ENCODE data around the gene PREX1.

DNA sequence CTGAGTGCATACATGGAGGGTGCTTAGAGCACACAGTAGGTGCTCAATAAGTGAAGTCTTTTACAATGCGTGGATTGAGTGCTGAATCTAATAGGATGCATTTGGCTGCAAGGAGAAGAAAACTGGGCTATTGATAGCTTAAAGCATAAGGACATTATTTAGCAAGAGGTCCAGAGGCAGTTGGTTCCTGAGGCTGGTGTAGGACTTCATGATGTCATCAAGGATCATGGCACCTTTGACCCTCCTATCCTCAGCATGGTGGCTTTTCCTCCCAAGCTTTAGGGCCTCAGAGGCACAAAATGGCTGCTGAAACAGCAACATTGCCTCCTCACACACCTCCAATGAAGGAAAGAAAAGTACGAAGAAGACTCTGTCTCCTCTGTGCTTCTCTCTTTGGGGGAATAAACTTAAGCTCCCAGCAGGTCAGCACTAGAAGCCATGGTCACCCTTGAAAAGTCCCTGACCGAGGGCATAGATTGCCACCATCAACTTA lies 3.1 kb upstream of the PREX1 start:
- TF ChIP-seq, protein P1, sequence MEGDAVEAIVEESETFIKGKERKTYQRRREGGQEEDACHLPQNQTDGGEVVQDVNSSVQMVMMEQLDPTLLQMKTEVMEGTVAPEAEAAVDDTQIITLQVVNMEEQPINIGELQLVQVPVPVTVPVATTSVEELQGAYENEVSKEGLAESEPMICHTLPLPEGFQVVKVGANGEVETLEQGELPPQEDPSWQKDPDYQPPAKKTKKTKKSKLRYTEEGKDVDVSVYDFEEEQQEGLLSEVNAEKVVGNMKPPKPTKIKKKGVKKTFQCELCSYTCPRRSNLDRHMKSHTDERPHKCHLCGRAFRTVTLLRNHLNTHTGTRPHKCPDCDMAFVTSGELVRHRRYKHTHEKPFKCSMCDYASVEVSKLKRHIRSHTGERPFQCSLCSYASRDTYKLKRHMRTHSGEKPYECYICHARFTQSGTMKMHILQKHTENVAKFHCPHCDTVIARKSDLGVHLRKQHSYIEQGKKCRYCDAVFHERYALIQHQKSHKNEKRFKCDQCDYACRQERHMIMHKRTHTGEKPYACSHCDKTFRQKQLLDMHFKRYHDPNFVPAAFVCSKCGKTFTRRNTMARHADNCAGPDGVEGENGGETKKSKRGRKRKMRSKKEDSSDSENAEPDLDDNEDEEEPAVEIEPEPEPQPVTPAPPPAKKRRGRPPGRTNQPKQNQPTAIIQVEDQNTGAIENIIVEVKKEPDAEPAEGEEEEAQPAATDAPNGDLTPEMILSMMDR (IDR thresholded peaks at IDR 0.05): no peak
- no peak for TF ChIP-seq POLR2A (IDR thresholded peaks at IDR 0.05)
